ENCODE results near the gene HCST. TPM values are rescaled to one million over a fixed set of nuclear protein-coding genes. Genes with fewer than 3 reads are reported as not detected.
"Not testable (repeated sequence)": the region's sequence is repeated elsewhere in the genome, so short reads cannot be mapped to it uniquely, and the experiment has no call there.

The HCST gene
- total and polyA plus RNA-seq, 2 of the 13 experiments (the other 11 are each of a cell fraction or from before 2014, with no cell fraction given) = 0.24 to 1.2 TPM

- H3K36me3 ChIP-seq (replicated peaks in 1 of 2; ENCODE audit: control insufficient read depth in 1 of 2, insufficient read depth in 2 of 2, low read length in 2 of 2); in situ Hi-C loops (cut with HindIII; ENCODE audit: extremely low pct_ligation_motif_present, low pct_unique_long_range_greater_than_20kb); H2AFZ ChIP-seq (ENCODE audit: low read length); intact Hi-C loops (cut with micrococcal nuclease; ENCODE audit: unreplicated experiment); H4K20me1 ChIP-seq (ENCODE audit: insufficient read depth, low read length); H3K27ac ChIP-seq (ENCODE audit: extremely low read length, insufficient read depth, low read length); H3K4me2 ChIP-seq (ENCODE audit: low read depth, low read length); CTCF ChIA-PET (ENCODE audit: low intra/inter-chr PET ratio, low total read pairs); H3K27me3 ChIP-seq (ENCODE audit: control insufficient read depth in 1 of 2, insufficient read depth in 2 of 2, low read length in 2 of 2); H3K9me3 ChIP-seq (ENCODE audit: low read length); POLR2A ChIA-PET; FAIRE-seq; H3K4me3 ChIP-seq (replicated peaks in 1 of 3; ENCODE audit: insufficient read depth in 1 of 3, low read depth in 2 of 3, low read length in 3 of 3); H3K9ac ChIP-seq (ENCODE audit: insufficient read depth, low read depth, low read length); ATAC-seq; H3K79me2 ChIP-seq (ENCODE audit: insufficient read depth, low read length); DNase-seq (ENCODE audit: low spot score); BruUV-seq (replicated peaks): not testable (repeated sequence)
- peaks cover 15% of the 10 kb centered on the region; the same call in 1 of the 2 replicates for H3K4me1 ChIP-seq (ENCODE audit: insufficient read depth, low read length)
- WGBS (ENCODE audit: low lambda C conversion rate) = 73% methylated on average over 14 of the region's 14 CpGs
Measured at GRCh38 chr19:35910355-35910754, 8.0 kb downstream of the HCST start.

- no peak overlapping the region for H3K4me2 ChIP-seq (ENCODE audit: low read depth, low read length)
- H3K4me3 ChIP-seq (replicated peaks in 1 of 3; ENCODE audit: insufficient read depth in 1 of 3, low read depth in 2 of 3, low read length in 3 of 3) = no peak overlapping the region
- ATAC-seq = peak; percentile 47; the same call in 1 of the 3 replicates
- no peak overlapping the region for H3K9ac ChIP-seq (ENCODE audit: insufficient read depth, low read depth, low read length)
- H4K20me1 ChIP-seq (ENCODE audit: insufficient read depth, low read length) = no peaks in the 10 kb centered on the region
- H3K9me3 ChIP-seq (ENCODE audit: low read length) = no peaks in the 10 kb centered on the region
- no peak for FAIRE-seq
- no peaks in the 10 kb centered on the region for H3K79me2 ChIP-seq (ENCODE audit: insufficient read depth, low read length)
- ChIA-PET CTCF (ENCODE audit: low intra/inter-chr PET ratio, low total read pairs) (no interaction called here), POLR2A (no interaction called here)
- TF ChIP-seq CTCF (CRISPR knock-in tag; IDR thresholded peaks at IDR 0.05) (peak; percentile 49), SMC3 (IDR thresholded peaks at IDR 0.05; ENCODE audit: low read length) (0 out of 2 replicates have a peak, but pooled peaks have one; percentile 12), STAG1 (CRISPR knock-in tag; IDR thresholded peaks at IDR 0.05) (peak; percentile 45), ZNF251 (CRISPR knock-in tag; IDR thresholded peaks at IDR 0.05) (no peak), POLR2AphosphoS5 (IDR thresholded peaks at IDR 0.05; ENCODE audit: low read depth, low read length) (no peak)
- BruUV-seq (replicated peaks) = no TSS peak
- WGBS (ENCODE audit: low lambda C conversion rate) = 21% methylated on average over 3 of the region's 3 CpGs
- H3K36me3 ChIP-seq (replicated peaks in 1 of 2; ENCODE audit: control insufficient read depth in 1 of 2, insufficient read depth in 2 of 2, low read length in 2 of 2) = no peaks in the 10 kb centered on the region
- H3K27ac ChIP-seq (ENCODE audit: extremely low read length, insufficient read depth, low read length) = no peak overlapping the region
- intact Hi-C loops (cut with micrococcal nuclease; ENCODE audit: unreplicated experiment) (no loop called here), in situ Hi-C loops (cut with HindIII; ENCODE audit: extremely low pct_ligation_motif_present, low pct_unique_long_range_greater_than_20kb) (no loop called here)
- DNase-seq (ENCODE audit: low spot score) = no peak
- H3K27me3 ChIP-seq (ENCODE audit: control insufficient read depth in 1 of 2, insufficient read depth in 2 of 2, low read length in 2 of 2) = peaks cover 0 to 6% of the 10 kb centered on the region in 2 experiments; a peak in 2 of 5 replicates
- peaks cover 15% of the 10 kb centered on the region; the same call in 1 of the 2 replicates for H3K4me1 ChIP-seq (ENCODE audit: insufficient read depth, low read length)
- H2AFZ ChIP-seq (ENCODE audit: low read length) = no peak overlapping the region
Measured at GRCh38 chr19:35911173-35911572, 8.8 kb downstream of the HCST start.
